ENCODE data around the gene HSD17B2. TPM values are rescaled to one million over a fixed set of nuclear protein-coding genes. Genes with fewer than 3 reads are reported as not detected.
A peak's percentile ranks its signal among the peaks of the same experiment; 100 is the strongest.

HSD17B2 gene
- total RNA-seq, 1 experiment from 2014 or later, result 0.55 TPM

DNA sequence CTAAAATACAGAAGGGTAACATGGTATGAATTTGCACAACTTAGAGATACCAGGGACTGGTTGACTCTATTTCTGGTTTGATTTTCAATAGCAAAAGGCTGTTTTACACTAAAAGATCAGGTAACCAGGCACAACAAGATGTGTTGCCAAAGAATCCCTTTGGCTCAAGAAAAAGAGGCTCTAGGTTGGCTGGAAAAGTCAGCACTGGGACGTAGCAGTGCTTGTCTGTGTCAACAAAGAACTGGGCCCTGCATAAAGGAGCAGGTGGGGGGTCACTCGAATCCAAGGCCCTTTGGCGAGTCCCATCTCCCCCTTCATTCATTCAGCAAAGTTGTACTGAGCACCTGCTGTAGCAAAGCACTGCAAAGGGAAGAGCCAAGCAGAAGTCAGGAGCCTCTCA is 42.2 kb upstream of the HSD17B2 start:
- DNase-seq (ENCODE audit: low spot score), result no peak
- ATAC-seq, result no peak
- no peaks in the 10 kb centered on the region for H3K27me3 Mint-ChIP-seq (ENCODE audit: low read depth)
- H3K4me1 Mint-ChIP-seq, result peaks cover 29% of the 10 kb centered on the region
- no peaks in the 10 kb centered on the region for H3K9me3 Mint-ChIP-seq
- H3K4me3 Mint-ChIP-seq, result no peak overlapping the region
- no peak overlapping the region for H3K27ac Mint-ChIP-seq
- TF ChIP-seq, protein P1, sequence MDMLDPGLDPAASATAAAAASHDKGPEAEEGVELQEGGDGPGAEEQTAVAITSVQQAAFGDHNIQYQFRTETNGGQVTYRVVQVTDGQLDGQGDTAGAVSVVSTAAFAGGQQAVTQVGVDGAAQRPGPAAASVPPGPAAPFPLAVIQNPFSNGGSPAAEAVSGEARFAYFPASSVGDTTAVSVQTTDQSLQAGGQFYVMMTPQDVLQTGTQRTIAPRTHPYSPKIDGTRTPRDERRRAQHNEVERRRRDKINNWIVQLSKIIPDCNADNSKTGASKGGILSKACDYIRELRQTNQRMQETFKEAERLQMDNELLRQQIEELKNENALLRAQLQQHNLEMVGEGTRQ (CRISPR knock-in tag; IDR thresholded peaks at IDR 0.05), result no peak
- TF ChIP-seq ATF1 (CRISPR knock-in tag; IDR thresholded peaks at IDR 0.05), result no peak
- no peaks in the 10 kb centered on the region for H3K36me3 Mint-ChIP-seq
- ChIA-PET POLR2A (no interaction called here), CTCF (interaction anchor here (1.3 kb wide), 1 partner anchor 24 kb away, joined by 3 read pairs; no protein-coding TSS in a partner anchor)

DNA sequence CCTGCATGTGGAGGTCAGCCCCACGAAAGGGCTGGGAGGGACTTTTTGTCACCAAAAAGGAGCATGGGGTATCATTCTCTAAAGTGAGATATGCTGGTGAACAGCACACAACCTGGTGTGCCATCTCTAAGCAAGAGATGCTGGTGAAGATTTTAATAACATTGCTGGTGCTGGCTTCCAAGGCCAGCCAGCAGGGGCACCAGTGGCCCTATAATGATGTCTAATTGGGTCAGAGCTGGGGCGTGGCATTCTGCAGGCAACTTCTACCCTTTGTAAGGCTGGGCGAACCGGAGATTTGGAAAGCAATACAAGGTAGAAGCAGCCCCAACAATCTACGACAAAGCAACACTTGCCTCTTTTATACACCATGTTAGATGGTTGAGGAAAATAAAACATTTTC is 40.6 kb upstream of the HSD17B2 start:
- ChIA-PET CTCF (interaction anchor here (1.0 to 5.0 kb wide), 6 partner anchors 20 to 105 kb away, joined by 3 to 123 read pairs (median 4); no protein-coding TSS in a partner anchor), POLR2A (no interaction called here)
- Mint-ChIP-seq H3K9me3 (0 out of 2 replicates have a peak, but pooled peaks cover 3% of the 10 kb centered on the region), H3K27ac (no peak overlapping the region), H3K4me3 (no peak overlapping the region), H3K4me1 (peaks cover 29% of the 10 kb centered on the region), H3K27me3 (ENCODE audit: low read depth) (no peaks in the 10 kb centered on the region), H3K36me3 (no peaks in the 10 kb centered on the region)
- DNase-seq (ENCODE audit: low spot score) (peak; percentile 37), ATAC-seq (peak; percentile 70)
- TF ChIP-seq ZSCAN18 (CRISPR knock-in tag; IDR thresholded peaks at IDR 0.05) (no peak), JUN (CRISPR knock-in tag; IDR thresholded peaks at IDR 0.05) (no peak), NR1H2 (CRISPR knock-in tag; IDR thresholded peaks at IDR 0.05) (no peak), NFYB (CRISPR knock-in tag; conservative IDR thresholded peaks at IDR 0.05; ENCODE audit: low read depth) (no peak), ZNF396 (CRISPR knock-in tag; IDR thresholded peaks at IDR 0.05; ENCODE audit: borderline replicate concordance) (no peak), ATF1 (CRISPR knock-in tag; IDR thresholded peaks at IDR 0.05) (no peak), ETV6 (CRISPR knock-in tag; IDR thresholded peaks at IDR 0.05) (no peak), FOXP1 (CRISPR knock-in tag; IDR thresholded peaks at IDR 0.05; ENCODE audit: borderline replicate concordance) (no peak), CREM (CRISPR knock-in tag; IDR thresholded peaks at IDR 0.05) (no peak), ESRRA (CRISPR knock-in tag; IDR thresholded peaks at IDR 0.05; ENCODE audit: borderline replicate concordance) (no peak)
- TF ChIP-seq, protein P2, sequence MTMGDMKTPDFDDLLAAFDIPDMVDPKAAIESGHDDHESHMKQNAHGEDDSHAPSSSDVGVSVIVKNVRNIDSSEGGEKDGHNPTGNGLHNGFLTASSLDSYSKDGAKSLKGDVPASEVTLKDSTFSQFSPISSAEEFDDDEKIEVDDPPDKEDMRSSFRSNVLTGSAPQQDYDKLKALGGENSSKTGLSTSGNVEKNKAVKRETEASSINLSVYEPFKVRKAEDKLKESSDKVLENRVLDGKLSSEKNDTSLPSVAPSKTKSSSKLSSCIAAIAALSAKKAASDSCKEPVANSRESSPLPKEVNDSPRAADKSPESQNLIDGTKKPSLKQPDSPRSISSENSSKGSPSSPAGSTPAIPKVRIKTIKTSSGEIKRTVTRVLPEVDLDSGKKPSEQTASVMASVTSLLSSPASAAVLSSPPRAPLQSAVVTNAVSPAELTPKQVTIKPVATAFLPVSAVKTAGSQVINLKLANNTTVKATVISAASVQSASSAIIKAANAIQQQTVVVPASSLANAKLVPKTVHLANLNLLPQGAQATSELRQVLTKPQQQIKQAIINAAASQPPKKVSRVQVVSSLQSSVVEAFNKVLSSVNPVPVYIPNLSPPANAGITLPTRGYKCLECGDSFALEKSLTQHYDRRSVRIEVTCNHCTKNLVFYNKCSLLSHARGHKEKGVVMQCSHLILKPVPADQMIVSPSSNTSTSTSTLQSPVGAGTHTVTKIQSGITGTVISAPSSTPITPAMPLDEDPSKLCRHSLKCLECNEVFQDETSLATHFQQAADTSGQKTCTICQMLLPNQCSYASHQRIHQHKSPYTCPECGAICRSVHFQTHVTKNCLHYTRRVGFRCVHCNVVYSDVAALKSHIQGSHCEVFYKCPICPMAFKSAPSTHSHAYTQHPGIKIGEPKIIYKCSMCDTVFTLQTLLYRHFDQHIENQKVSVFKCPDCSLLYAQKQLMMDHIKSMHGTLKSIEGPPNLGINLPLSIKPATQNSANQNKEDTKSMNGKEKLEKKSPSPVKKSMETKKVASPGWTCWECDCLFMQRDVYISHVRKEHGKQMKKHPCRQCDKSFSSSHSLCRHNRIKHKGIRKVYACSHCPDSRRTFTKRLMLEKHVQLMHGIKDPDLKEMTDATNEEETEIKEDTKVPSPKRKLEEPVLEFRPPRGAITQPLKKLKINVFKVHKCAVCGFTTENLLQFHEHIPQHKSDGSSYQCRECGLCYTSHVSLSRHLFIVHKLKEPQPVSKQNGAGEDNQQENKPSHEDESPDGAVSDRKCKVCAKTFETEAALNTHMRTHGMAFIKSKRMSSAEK (CRISPR knock-in tag; IDR thresholded peaks at IDR 0.05; ENCODE audit: borderline replicate concordance), result no peak
- TF ChIP-seq, protein P3, sequence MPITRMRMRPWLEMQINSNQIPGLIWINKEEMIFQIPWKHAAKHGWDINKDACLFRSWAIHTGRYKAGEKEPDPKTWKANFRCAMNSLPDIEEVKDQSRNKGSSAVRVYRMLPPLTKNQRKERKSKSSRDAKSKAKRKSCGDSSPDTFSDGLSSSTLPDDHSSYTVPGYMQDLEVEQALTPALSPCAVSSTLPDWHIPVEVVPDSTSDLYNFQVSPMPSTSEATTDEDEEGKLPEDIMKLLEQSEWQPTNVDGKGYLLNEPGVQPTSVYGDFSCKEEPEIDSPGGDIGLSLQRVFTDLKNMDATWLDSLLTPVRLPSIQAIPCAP (CRISPR knock-in tag; IDR thresholded peaks at IDR 0.05), result no peak
- TF ChIP-seq, protein P4, sequence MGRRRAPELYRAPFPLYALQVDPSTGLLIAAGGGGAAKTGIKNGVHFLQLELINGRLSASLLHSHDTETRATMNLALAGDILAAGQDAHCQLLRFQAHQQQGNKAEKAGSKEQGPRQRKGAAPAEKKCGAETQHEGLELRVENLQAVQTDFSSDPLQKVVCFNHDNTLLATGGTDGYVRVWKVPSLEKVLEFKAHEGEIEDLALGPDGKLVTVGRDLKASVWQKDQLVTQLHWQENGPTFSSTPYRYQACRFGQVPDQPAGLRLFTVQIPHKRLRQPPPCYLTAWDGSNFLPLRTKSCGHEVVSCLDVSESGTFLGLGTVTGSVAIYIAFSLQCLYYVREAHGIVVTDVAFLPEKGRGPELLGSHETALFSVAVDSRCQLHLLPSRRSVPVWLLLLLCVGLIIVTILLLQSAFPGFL (CRISPR knock-in tag; IDR thresholded peaks at IDR 0.05; ENCODE audit: borderline replicate concordance), result no peak
- TF ChIP-seq, protein P5, sequence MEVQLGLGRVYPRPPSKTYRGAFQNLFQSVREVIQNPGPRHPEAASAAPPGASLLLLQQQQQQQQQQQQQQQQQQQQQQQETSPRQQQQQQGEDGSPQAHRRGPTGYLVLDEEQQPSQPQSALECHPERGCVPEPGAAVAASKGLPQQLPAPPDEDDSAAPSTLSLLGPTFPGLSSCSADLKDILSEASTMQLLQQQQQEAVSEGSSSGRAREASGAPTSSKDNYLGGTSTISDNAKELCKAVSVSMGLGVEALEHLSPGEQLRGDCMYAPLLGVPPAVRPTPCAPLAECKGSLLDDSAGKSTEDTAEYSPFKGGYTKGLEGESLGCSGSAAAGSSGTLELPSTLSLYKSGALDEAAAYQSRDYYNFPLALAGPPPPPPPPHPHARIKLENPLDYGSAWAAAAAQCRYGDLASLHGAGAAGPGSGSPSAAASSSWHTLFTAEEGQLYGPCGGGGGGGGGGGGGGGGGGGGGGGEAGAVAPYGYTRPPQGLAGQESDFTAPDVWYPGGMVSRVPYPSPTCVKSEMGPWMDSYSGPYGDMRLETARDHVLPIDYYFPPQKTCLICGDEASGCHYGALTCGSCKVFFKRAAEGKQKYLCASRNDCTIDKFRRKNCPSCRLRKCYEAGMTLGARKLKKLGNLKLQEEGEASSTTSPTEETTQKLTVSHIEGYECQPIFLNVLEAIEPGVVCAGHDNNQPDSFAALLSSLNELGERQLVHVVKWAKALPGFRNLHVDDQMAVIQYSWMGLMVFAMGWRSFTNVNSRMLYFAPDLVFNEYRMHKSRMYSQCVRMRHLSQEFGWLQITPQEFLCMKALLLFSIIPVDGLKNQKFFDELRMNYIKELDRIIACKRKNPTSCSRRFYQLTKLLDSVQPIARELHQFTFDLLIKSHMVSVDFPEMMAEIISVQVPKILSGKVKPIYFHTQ (CRISPR knock-in tag; IDR thresholded peaks at IDR 0.05), result no peak

Measured in WTC11 (cell line).